CD14-positive monocyte (primary cell): Measurements from ENCODE around the gene CNBP. TPM values are rescaled to one million over a fixed set of nuclear protein-coding genes. Genes with fewer than 3 reads are reported as not detected.

Experiments
- DNase-seq, 3 donors: peaks; one replicate each; pipeline ENCODE4 v3.0.0-alpha.2; 2011 to 2022
- H2AFZ ChIP-seq: 2 replicates; pipeline ENCODE4 v1.6.0; 2012; ENCODE audit warnings: mild to moderate bottlenecking, low read depth, low read length, inconsistent platforms; ENCODE audit not compliant: insufficient read depth, poor library complexity, severe bottlenecking
- H3K27ac ChIP-seq, 2 donors: 1 replicate in 1 of 2; 2 replicates in 1 of 2; pipeline ENCODE4 v1.5.1; 2012 to 2013; ENCODE audit warnings: low read length in 2 of 2, control low read depth in 1 of 2, inconsistent platforms in 1 of 2, low read depth in 1 of 2, mild to moderate bottlenecking in 1 of 2
- H3K27me3 ChIP-seq, 2 donors: one replicate each; pipeline versions ENCODE4 v1.6.0 to v1.6.1; 2011 to 2013; ENCODE audit warnings: low read length in 2 of 2; ENCODE audit not compliant: control insufficient read depth in 2 of 2, insufficient read depth in 2 of 2
- H3K36me3 ChIP-seq, 2 donors: replicated peaks in 1 of 2; 1 replicate in 1 of 2; 2 replicates in 1 of 2; pipeline versions ENCODE4 v1.5.1 to v1.6.1; 2012 to 2013; ENCODE audit warnings: low read length in 2 of 2, control low read depth in 1 of 2, inconsistent platforms in 1 of 2, mild to moderate bottlenecking in 1 of 2; ENCODE audit not compliant: insufficient read depth in 2 of 2, control insufficient read depth in 1 of 2
- H3K4me1 ChIP-seq, 2 donors: 1 replicate in 1 of 2; 2 replicates in 1 of 2; pipeline versions ENCODE4 v1.5.1 to v1.6.1; 2012 to 2013; ENCODE audit warnings: low read length in 2 of 2, control low read depth in 1 of 2, inconsistent platforms in 1 of 2, mild to moderate bottlenecking in 1 of 2, moderate library complexity in 1 of 2; ENCODE audit not compliant: insufficient read depth in 2 of 2, control insufficient read depth in 1 of 2
- H3K4me2 ChIP-seq: replicated peaks from 2 replicates; pipeline ENCODE3; 2012; ENCODE audit warnings: low read length, moderate library complexity, mild to moderate bottlenecking; ENCODE audit not compliant: poor library complexity, severe bottlenecking; ENCODE audit errors: extremely low read depth
- H3K4me3 ChIP-seq, 3 experiments: fragments of 200-600 bp in 1 of 3; sonication (generic) in 1 of 3; replicated peaks in 1 of 3; 1 replicate in 2 of 3; 2 replicates in 1 of 3; pipeline ENCODE4 v1.5.1; 2011 to 2013; ENCODE audit warnings: low read length in 3 of 3, mild to moderate bottlenecking in 3 of 3, control low read depth in 2 of 3, low read depth in 2 of 3, inconsistent platforms in 1 of 3, moderate library complexity in 1 of 3
- H3K79me2 ChIP-seq: 2 replicates; pipeline ENCODE4 v1.6.0; 2012; ENCODE audit warnings: mild to moderate bottlenecking, control low read depth, inconsistent platforms, low read length, moderate library complexity; ENCODE audit not compliant: insufficient read depth
- H3K9ac ChIP-seq: 2 replicates; pipeline ENCODE4 v1.6.0; 2017; ENCODE audit warnings: low read length, mild to moderate bottlenecking; ENCODE audit not compliant: insufficient read depth, poor library complexity, severe bottlenecking
- H3K9me3 ChIP-seq, 2 donors: replicated peaks in 1 of 2; 1 replicate in 1 of 2; 2 replicates in 1 of 2; pipeline versions ENCODE4 v1.5.1 to v1.6.1; 2012 to 2013; ENCODE audit warnings: low read length in 2 of 2, control low read depth in 1 of 2; ENCODE audit not compliant: control insufficient read depth in 1 of 2, insufficient read depth in 1 of 2
- H4K20me1 ChIP-seq: 2 replicates; pipeline ENCODE4 v1.6.0; 2012; ENCODE audit warnings: mild to moderate bottlenecking, low read length, control low read depth, moderate library complexity; ENCODE audit not compliant: insufficient read depth
- H3K27ac Mint-ChIP-seq, 7 donors: one replicate each; pipeline ENCODE4 v1.8.0; 2020; ENCODE audit warnings: mild to moderate bottlenecking in 7 of 7, mixed read lengths in 7 of 7, moderate library complexity in 6 of 7, inconsistent platforms in 2 of 7
- H3K27me3 Mint-ChIP-seq, 3 donors: one replicate each; pipeline ENCODE4 v1.8.0; 2021 to 2022; ENCODE audit warnings: low read depth in 3 of 3, mild to moderate bottlenecking in 3 of 3, mixed read lengths in 3 of 3, moderate library complexity in 3 of 3, inconsistent platforms in 1 of 3
- H3K36me3 Mint-ChIP-seq, 2 donors: one replicate each; pipeline ENCODE4 v1.8.0; 2020; ENCODE audit warnings: mixed read lengths in 2 of 2, inconsistent platforms in 1 of 2, mild to moderate bottlenecking in 1 of 2
- H3K4me1 Mint-ChIP-seq: one replicate; pipeline ENCODE4 v1.8.0; 2020; ENCODE audit warnings: mild to moderate bottlenecking, mixed read lengths
- H3K4me3 Mint-ChIP-seq, 2 donors: one replicate each; pipeline ENCODE4 v1.8.0; 2020; ENCODE audit warnings: mild to moderate bottlenecking in 2 of 2, mixed read lengths in 2 of 2, moderate library complexity in 1 of 2
- H3K9me3 Mint-ChIP-seq, 7 donors: one replicate each; pipeline ENCODE4 v1.8.0; 2020 to 2022; ENCODE audit warnings: mixed read lengths in 7 of 7, mild to moderate bottlenecking in 6 of 7, moderate library complexity in 6 of 7, inconsistent platforms in 2 of 7
- CTCF ChIP-seq: fragments of 200-600 bp; IDR thresholded peaks from one replicate; pipeline ENCODE4 v1.8.0; 2022; ENCODE audit warnings: antibody characterized with exemption, mild to moderate bottlenecking
- WGBS: methylation state at CpG from one replicate; pipeline ENCODE4 v1.1.5; 2013; ENCODE audit warnings: missing lambda C conversion rate; ENCODE audit not compliant: insufficient coverage; 5-methylcytosine and 5-hydroxymethylcytosine counted together
- intact Hi-C, 2 donors: fragments of 100-400 bp; cut with micrococcal nuclease; formaldehyde crosslinking; loops; one replicate each; pipeline versions ENCODE4 v1.15.0 to v1.15.1; 2023
- polyA plus RNA-seq, 3 donors: library from polyadenylated mRNA; depleted of rRNA in 1 of 3; unstranded in 2 of 3; stranded (reverse) in 1 of 3; fragments of 300-500 nt in 2 of 3; fragments of >200 nt in 1 of 3; fragmentation: Illumina TruSeq in 2 of 3; gene quantifications; 1 replicate in 2 of 3; 2 replicates in 1 of 3; pipeline ENCODE4 v1.2.3, GENCODE V29; 2012 to 2021

The CNBP gene
- polyA plus RNA-seq, 3 donors: 354 to 946 (median 845) TPM

GRCh38 chr3:129213238-129213637, 29.5 kb upstream of the CNBP start:
- Mint-ChIP-seq H3K36me3 (no peaks in the 10 kb centered on the region), H3K27ac (no peak overlapping the region), H3K4me3 (no peak overlapping the region), H3K4me1 (peaks cover 15% of the 10 kb centered on the region), H3K27me3 (peaks cover 0 to 2% (median 0%) of the 10 kb centered on the region in 3 donors), H3K9me3 (peaks cover 0 to 3% (median 0%) of the 10 kb centered on the region in 7 donors)
- Histone ChIP-seq H3K27ac (no peak overlapping the region), H3K27me3 (no peaks in the 10 kb centered on the region), H3K4me3 (no peak overlapping the region), H3K79me2 (no peaks in the 10 kb centered on the region), H3K4me1 (peaks cover 12 to 15% of the 10 kb centered on the region in 2 donors), H3K9me3 (no peaks in the 10 kb centered on the region), H4K20me1 (no peaks in the 10 kb centered on the region), H3K36me3 (no peaks in the 10 kb centered on the region), H2AFZ (no peak overlapping the region), H3K4me2 (no peak overlapping the region), H3K9ac (no peak overlapping the region)
- TF ChIP-seq CTCF: no peak
- intact Hi-C loops: no loop called here
- WGBS: 100% methylated on average over 3 of the region's 5 CpGs
- DNase-seq: no peak

- Mint-ChIP-seq H3K4me3 (no peak overlapping the region), H3K27ac (peak overlapping the region; percentile 15 to 88 (median 73)), H3K4me1 (peaks cover 21% of the 10 kb centered on the region), H3K9me3 (peaks cover 0 to 3% (median 0%) of the 10 kb centered on the region in 7 donors), H3K27me3 (peaks cover 0 to 2% (median 0%) of the 10 kb centered on the region in 3 donors), H3K36me3 (no peaks in the 10 kb centered on the region)
- H3K9ac ChIP-seq: no peak overlapping the region
- H3K27ac ChIP-seq: peak overlapping the region; percentile 27 to 52
- no peaks in the 10 kb centered on the region for H3K9me3 ChIP-seq
- H2AFZ ChIP-seq: peak overlapping the region; percentile 50
- no peak overlapping the region for H3K4me3 ChIP-seq
- 37% methylated on average over 5 of the region's 6 CpGs for WGBS
- peak overlapping the region; percentile 1 for H3K4me2 ChIP-seq
- H3K79me2 ChIP-seq: no peaks in the 10 kb centered on the region
- intact Hi-C loops: no loop called here
- H4K20me1 ChIP-seq: no peaks in the 10 kb centered on the region
- no peak for TF ChIP-seq CTCF
- no peaks in the 10 kb centered on the region for H3K27me3 ChIP-seq
- H3K4me1 ChIP-seq: peaks cover 12 to 15% of the 10 kb centered on the region in 2 donors
- H3K36me3 ChIP-seq: no peaks in the 10 kb centered on the region
- DNase-seq: peak; percentile 53 to 83 (median 58)
Observed at GRCh38 chr3:129211772-129212171, 28.1 kb upstream of the CNBP start.
